Measurements from ENCODE around the gene OPRD1. TPM values are rescaled to one million over a fixed set of nuclear protein-coding genes. Genes with fewer than 3 reads are reported as not detected.

OPRD1 gene
- total and polyA plus RNA-seq, 2 of the 4 experiments (the other 2 are of a cell fraction) = under 0.01 TPM; not detected in 1

DNA sequence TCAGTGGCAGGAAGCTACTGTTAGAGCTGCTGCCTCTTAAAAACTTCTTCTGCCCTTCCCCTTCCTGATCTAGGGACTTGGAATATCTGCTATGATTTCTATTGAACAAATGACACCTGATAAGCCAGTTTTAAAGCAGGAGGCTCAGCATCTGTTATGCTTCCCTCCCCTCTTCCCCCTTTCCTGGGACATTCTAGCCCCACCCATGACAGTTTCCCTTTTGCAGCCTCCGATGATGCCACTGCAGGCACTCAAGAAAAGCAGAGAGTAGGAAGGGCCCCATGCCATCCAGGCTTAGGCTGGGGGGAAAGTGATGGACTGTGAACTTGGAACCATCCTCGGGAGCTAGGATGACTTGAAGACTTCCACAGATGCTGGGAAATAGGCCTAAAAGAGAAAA lies 87.3 kb downstream of the OPRD1 start:
- Histone ChIP-seq H2AK5ac (ENCODE audit: low read depth, low read length) (no peak overlapping the region), H3K23ac (ENCODE audit: low read depth, low read length) (no peak overlapping the region), H3K9ac (ENCODE audit: low read depth, low read length) (no peak overlapping the region), H4K8ac (ENCODE audit: low read depth in 2 of 2, low read length in 2 of 2) (no peak overlapping the region), H3K36me3 (ENCODE audit: control insufficient read depth, insufficient read depth, low read length) (no peaks in the 10 kb centered on the region), H2BK20ac (ENCODE audit: low read depth, low read length) (no peak overlapping the region), H3K18ac (ENCODE audit: low read depth, low read length) (no peak overlapping the region), H4K91ac (ENCODE audit: insufficient read depth, low read depth, low read length) (no peak overlapping the region), H3K4me2 (ENCODE audit: low read depth, low read length) (no peak overlapping the region), H4K5ac (ENCODE audit: low read depth, low read length) (no peak overlapping the region), H3K9me1 (ENCODE audit: insufficient read depth, low read length) (peaks cover 3% of the 10 kb centered on the region; the same call in 1 of the 2 replicates), H2BK120ac (ENCODE audit: low read depth, low read length) (no peak overlapping the region), H3K27ac (ENCODE audit: insufficient read depth, low read length) (no peak overlapping the region), H3K27me3 (ENCODE audit: control insufficient read depth, insufficient read depth, low read length) (no peaks in the 10 kb centered on the region), H2AK9ac (replicated peaks; ENCODE audit: low read depth, low read length, poor library complexity) (no peak overlapping the region), H3K4me3 (ENCODE audit: insufficient read depth, low read depth, low read length) (no peak overlapping the region), H3K79me1 (ENCODE audit: low read depth in 1 of 2, low read length in 2 of 2) (no peaks in the 10 kb centered on the region), H3K14ac (replicated peaks; ENCODE audit: low read depth, low read length) (no peak overlapping the region), H4K20me1 (ENCODE audit: insufficient read depth, low read length) (no peaks in the 10 kb centered on the region), H2AFZ (replicated peaks; ENCODE audit: low read length, poor library complexity) (no peak overlapping the region), H3K56ac (ENCODE audit: extremely low read depth, insufficient read depth, low read length) (no peak overlapping the region), H2BK15ac (ENCODE audit: low read depth, low read length) (no peak overlapping the region), H3K4ac (ENCODE audit: low read depth, low read length) (no peak overlapping the region), H2BK5ac (ENCODE audit: low read depth, low read length, poor library complexity, severe bottlenecking) (no peak overlapping the region), H3K4me1 (ENCODE audit: control insufficient read depth, insufficient read depth, low read length) (no peaks in the 10 kb centered on the region; the same call in 1 of the 2 replicates), H3K9me3 (ENCODE audit: control insufficient read depth, insufficient read depth, low read length) (no peaks in the 10 kb centered on the region; the same call in 1 of the 2 replicates)
- no peak for DNase-seq
- CTCF ChIA-PET = interaction anchor here (1.4 kb wide), 1 partner anchor 17 kb away, joined by 3 read pairs; no protein-coding TSS in a partner anchor
- ATAC-seq (ENCODE audit: low read depth) = no peak
- in situ Hi-C loops (cut with MboI; ENCODE audit: low sequenced_read_pairs) = loop anchor here (10.0 kb wide), 1 partner anchor 1806 kb away; no protein-coding TSS in a partner anchor
- intact Hi-C loops (cut with micrococcal nuclease) = no loop called here
- dilution Hi-C loops (cut with HindIII; ENCODE audit: low sequenced_read_pairs, unreplicated experiment) = no loop called here
- TF ChIP-seq RAD21 (IDR thresholded peaks at IDR 0.05; ENCODE audit: low read length) = no peak
- TF ChIP-seq RFX5 (IDR thresholded peaks at IDR 0.05; ENCODE audit: low read depth, low read length) = no peak
- no peak for TF ChIP-seq MXI1 (IDR thresholded peaks at IDR 0.05; ENCODE audit: borderline replicate concordance, low read depth, low read length)
- TF ChIP-seq, protein P1, sequence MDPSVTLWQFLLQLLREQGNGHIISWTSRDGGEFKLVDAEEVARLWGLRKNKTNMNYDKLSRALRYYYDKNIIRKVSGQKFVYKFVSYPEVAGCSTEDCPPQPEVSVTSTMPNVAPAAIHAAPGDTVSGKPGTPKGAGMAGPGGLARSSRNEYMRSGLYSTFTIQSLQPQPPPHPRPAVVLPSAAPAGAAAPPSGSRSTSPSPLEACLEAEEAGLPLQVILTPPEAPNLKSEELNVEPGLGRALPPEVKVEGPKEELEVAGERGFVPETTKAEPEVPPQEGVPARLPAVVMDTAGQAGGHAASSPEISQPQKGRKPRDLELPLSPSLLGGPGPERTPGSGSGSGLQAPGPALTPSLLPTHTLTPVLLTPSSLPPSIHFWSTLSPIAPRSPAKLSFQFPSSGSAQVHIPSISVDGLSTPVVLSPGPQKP (IDR thresholded peaks at IDR 0.05; ENCODE audit: borderline replicate concordance, low read depth, low read length) = no peak
- TF ChIP-seq RCOR1 (IDR thresholded peaks at IDR 0.05; ENCODE audit: insufficient replicate concordance, low read length) = no peak
- TF ChIP-seq BHLHE40 (IDR thresholded peaks at IDR 0.05; ENCODE audit: low read depth, low read length) = no peak
- no peak for TF ChIP-seq MAZ (IDR thresholded peaks at IDR 0.05; ENCODE audit: borderline replicate concordance, low read depth, low read length)
- no peak for TF ChIP-seq NFE2L2 (IDR thresholded peaks at IDR 0.05; ENCODE audit: low read depth, low read length)
- no peak for TF ChIP-seq MAFK (IDR thresholded peaks at IDR 0.05; ENCODE audit: low read depth, low read length)
- no peak for TF ChIP-seq FOS (IDR thresholded peaks at IDR 0.05; ENCODE audit: low read depth, low read length)
- TF ChIP-seq SMC3 (IDR thresholded peaks at IDR 0.05; ENCODE audit: low read depth, low read length) = no peak
- TF ChIP-seq CEBPB (IDR thresholded peaks at IDR 0.05; ENCODE audit: low read depth, low read length) = no peak
- TF ChIP-seq, protein P2, sequence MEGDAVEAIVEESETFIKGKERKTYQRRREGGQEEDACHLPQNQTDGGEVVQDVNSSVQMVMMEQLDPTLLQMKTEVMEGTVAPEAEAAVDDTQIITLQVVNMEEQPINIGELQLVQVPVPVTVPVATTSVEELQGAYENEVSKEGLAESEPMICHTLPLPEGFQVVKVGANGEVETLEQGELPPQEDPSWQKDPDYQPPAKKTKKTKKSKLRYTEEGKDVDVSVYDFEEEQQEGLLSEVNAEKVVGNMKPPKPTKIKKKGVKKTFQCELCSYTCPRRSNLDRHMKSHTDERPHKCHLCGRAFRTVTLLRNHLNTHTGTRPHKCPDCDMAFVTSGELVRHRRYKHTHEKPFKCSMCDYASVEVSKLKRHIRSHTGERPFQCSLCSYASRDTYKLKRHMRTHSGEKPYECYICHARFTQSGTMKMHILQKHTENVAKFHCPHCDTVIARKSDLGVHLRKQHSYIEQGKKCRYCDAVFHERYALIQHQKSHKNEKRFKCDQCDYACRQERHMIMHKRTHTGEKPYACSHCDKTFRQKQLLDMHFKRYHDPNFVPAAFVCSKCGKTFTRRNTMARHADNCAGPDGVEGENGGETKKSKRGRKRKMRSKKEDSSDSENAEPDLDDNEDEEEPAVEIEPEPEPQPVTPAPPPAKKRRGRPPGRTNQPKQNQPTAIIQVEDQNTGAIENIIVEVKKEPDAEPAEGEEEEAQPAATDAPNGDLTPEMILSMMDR (conservative IDR thresholded peaks at IDR 0.05; ENCODE audit: low read depth, low read length) = no peak
- TF ChIP-seq POLR2A (IDR thresholded peaks at IDR 0.05; ENCODE audit: low read depth, low read length) = no peak
- TF ChIP-seq, protein P3, sequence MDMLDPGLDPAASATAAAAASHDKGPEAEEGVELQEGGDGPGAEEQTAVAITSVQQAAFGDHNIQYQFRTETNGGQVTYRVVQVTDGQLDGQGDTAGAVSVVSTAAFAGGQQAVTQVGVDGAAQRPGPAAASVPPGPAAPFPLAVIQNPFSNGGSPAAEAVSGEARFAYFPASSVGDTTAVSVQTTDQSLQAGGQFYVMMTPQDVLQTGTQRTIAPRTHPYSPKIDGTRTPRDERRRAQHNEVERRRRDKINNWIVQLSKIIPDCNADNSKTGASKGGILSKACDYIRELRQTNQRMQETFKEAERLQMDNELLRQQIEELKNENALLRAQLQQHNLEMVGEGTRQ (IDR thresholded peaks at IDR 0.05; ENCODE audit: low read depth, low read length) = no peak
- no peak for TF ChIP-seq CHD1 (IDR thresholded peaks at IDR 0.05; ENCODE audit: low read depth, low read length)
- WGBS, 2 experiments (ENCODE audit: extremely low coverage in 2 of 2, insufficient read length in 1 of 2) = no CpG with 5 or more reads among the region's 2 CpGs
- BruUV-seq (replicated peaks) = no TSS peak
- POLR2A ChIA-PET (ENCODE audit: unreplicated experiment) = no interaction called here
